SU-DHL-6 (cell line): ENCODE measurements around the gene HOXA7.

Source experiments
- H2AFZ ChIP-seq: fragments of 200-600 bp; sonication (generic); 2 replicates; pipeline ENCODE4 v1.6.1; 2014; ENCODE audit warnings: low read depth, mild to moderate bottlenecking, moderate library complexity, mixed read lengths, antibody characterized with exemption, low read length; ENCODE audit not compliant: severe bottlenecking
- H3F3A ChIP-seq: fragments of 200-600 bp; shearing (Covaris generic); 2 replicates; pipeline ENCODE4 v1.6.0; 2016; ENCODE audit warnings: antibody characterized with exemption, mild to moderate bottlenecking; ENCODE audit not compliant: insufficient read depth
- H3K27ac ChIP-seq: fragments of 200-600 bp; sonication (generic); 2 replicates; pipeline ENCODE4 v1.5.1; 2016; ENCODE audit warnings: low read depth, mild to moderate bottlenecking, low read length, moderate library complexity, mixed read lengths
- H3K27me3 ChIP-seq: fragments of 200-600 bp; sonication (generic), shearing (Covaris generic); 2 replicates; pipeline ENCODE4 v1.6.0; 2014; ENCODE audit warnings: mild to moderate bottlenecking, low read length
- H3K36me3 ChIP-seq: fragments of 200-600 bp; sonication (generic); 2 replicates; pipeline ENCODE4 v1.6.1; 2014; ENCODE audit warnings: mild to moderate bottlenecking, low read length, mixed read lengths
- H3K4me2 ChIP-seq: fragments of 300-600, 200-600 bp; shearing (Covaris generic), sonication (generic); 2 replicates; pipeline ENCODE4 v1.6.0; 2014; ENCODE audit warnings: low read length, low read depth, mild to moderate bottlenecking; ENCODE audit not compliant: poor library complexity, severe bottlenecking
- H3K4me3 ChIP-seq: fragments of 200-600 bp; sonication (generic); 2 replicates; pipeline ENCODE4 v1.5.1; 2014; ENCODE audit warnings: antibody characterized with exemption, low read length, mild to moderate bottlenecking, mixed read lengths; ENCODE audit not compliant: insufficient read depth, poor library complexity, severe bottlenecking
- H3K79me2 ChIP-seq: fragments of 200-600 bp; sonication (generic); 2 replicates; pipeline ENCODE4 v1.6.1; 2014; ENCODE audit warnings: mild to moderate bottlenecking, low read length, moderate library complexity; ENCODE audit not compliant: insufficient read depth
- H3K9ac ChIP-seq: fragments of 200-600 bp; sonication (generic); 2 replicates; pipeline ENCODE4 v1.7.0; 2014; ENCODE audit warnings: mild to moderate bottlenecking, low read length
- H3K9me2 ChIP-seq: fragments of 200-600 bp; sonication (generic); replicated peaks from 2 replicates; pipeline ENCODE4 v1.6.1; 2014; ENCODE audit warnings: low read length; ENCODE audit not compliant: insufficient read depth
- H3K9me3 ChIP-seq: fragments of 200-600 bp; sonication (generic); 2 replicates; pipeline ENCODE4 v1.6.1; 2014; ENCODE audit warnings: low read length, mixed read lengths; ENCODE audit not compliant: insufficient read depth
- H4K20me1 ChIP-seq: fragments of 200-600 bp; sonication (generic); 2 replicates; pipeline ENCODE4 v1.6.1; 2014; ENCODE audit warnings: low read depth, mild to moderate bottlenecking, antibody characterized with exemption, low read length, moderate library complexity, mixed read lengths
- CTCF ChIP-seq: fragments of 200-600 bp; sonication (generic); IDR thresholded peaks from one replicate; pipeline ENCODE4 v1.5.1; 2017; ENCODE audit warnings: antibody characterized with exemption, mild to moderate bottlenecking, low read length, moderate library complexity; ENCODE audit not compliant: insufficient read depth, poor library complexity, severe bottlenecking
- EZH2phosphoT487 ChIP-seq: fragments of 200-600 bp; sonication (generic), shearing (Covaris generic); conservative IDR thresholded peaks from 2 replicates; pipeline ENCODE4 v1.6.1; 2018; ENCODE audit warnings: mild to moderate bottlenecking, antibody characterized with exemption, low read length, moderate library complexity, mixed read lengths

HOXA7 gene

DNA sequence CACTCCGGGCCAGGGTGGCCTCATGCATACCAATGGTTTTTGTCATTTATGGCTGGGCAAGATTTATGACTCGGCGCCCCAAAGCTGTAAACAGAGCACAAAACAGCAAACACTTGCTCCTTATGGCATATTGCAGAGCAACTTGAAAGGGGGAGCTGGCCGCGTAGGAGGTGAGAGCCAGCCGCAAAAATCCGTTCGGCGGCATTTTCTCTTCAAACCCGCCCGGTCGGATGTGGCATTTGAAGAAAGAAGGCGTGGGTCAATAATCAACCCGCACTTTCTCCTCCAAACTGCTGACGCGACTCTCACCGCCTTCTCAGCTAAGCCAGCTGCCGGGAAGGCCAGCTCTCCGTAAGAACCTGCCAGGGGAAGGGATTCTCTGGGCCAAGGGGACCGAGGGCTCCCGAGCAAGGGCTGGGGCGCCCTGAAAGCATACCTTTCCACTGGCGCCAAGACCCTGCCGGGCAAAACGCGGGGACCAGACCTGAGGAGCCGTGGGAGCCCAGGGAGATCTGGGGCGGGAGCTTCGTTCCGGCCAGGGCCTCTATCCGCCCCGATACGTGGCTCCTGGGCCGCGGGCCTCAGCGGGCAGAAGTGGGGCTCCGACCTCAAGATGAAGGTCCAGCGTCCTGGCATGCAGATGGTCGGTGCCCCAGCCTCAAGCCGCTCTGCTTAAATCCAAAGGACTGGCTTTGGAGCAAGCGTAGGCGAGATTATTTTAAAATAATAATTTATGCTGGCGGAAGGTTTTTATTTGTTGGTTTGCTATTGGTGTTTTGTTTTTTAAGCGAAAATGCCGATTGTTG, 41.1 kb downstream of the HOXA7 start:
- H3K4me3 ChIP-seq = no peak overlapping the region
- H3K4me2 ChIP-seq = no peak overlapping the region
- no peaks in the 10 kb centered on the region for H3K27me3 ChIP-seq
- H3K9me3 ChIP-seq = no peaks in the 10 kb centered on the region
- H3K79me2 ChIP-seq = no peaks in the 10 kb centered on the region
- no peak for TF ChIP-seq EZH2phosphoT487
- TF ChIP-seq CTCF = no peak
- no peak overlapping the region for H3K9ac ChIP-seq
- H4K20me1 ChIP-seq = no peaks in the 10 kb centered on the region
- no peak overlapping the region for H2AFZ ChIP-seq
- no peaks in the 10 kb centered on the region for H3K9me2 ChIP-seq
- no peaks in the 10 kb centered on the region for H3K36me3 ChIP-seq
- no peak overlapping the region for H3K27ac ChIP-seq
- H3F3A ChIP-seq = no peaks in the 10 kb centered on the region

DNA sequence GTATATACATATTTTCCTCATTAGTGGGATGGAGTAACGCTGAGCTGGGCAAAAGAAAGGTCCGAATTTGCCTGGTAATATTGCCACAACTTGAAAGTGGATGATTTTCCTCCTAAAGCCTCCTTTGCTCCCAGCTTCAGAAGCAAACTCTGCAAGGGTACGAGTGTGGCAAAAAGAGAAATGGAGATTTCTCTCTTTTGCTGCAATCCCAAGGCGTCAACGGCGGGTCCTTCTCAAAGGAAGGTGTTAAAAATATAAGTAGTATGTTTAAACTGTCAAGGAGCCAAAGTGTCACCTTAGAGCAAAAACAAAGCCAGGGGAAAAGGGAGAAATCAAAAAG, 41.6 kb downstream of the HOXA7 start:
- H3K9ac ChIP-seq = no peak overlapping the region
- no peaks in the 10 kb centered on the region for H3K27me3 ChIP-seq
- no peaks in the 10 kb centered on the region for H3K9me2 ChIP-seq
- TF ChIP-seq EZH2phosphoT487 = no peak
- no peak for TF ChIP-seq CTCF
- no peaks in the 10 kb centered on the region for H4K20me1 ChIP-seq
- no peak overlapping the region for H3K4me3 ChIP-seq
- H3F3A ChIP-seq = no peaks in the 10 kb centered on the region
- no peak overlapping the region for H3K27ac ChIP-seq
- H3K79me2 ChIP-seq = no peaks in the 10 kb centered on the region
- no peak overlapping the region for H3K4me2 ChIP-seq
- H2AFZ ChIP-seq = no peak overlapping the region
- no peaks in the 10 kb centered on the region for H3K36me3 ChIP-seq
- H3K9me3 ChIP-seq = no peaks in the 10 kb centered on the region

GRCh38 chr7:27113991-27114769, 42.3 kb downstream of the HOXA7 start:
- TF ChIP-seq CTCF = no peak
- no peak for TF ChIP-seq EZH2phosphoT487
- Histone ChIP-seq H3K27me3 (no peaks in the 10 kb centered on the region), H3K4me3 (no peak overlapping the region), H3K9me2 (no peaks in the 10 kb centered on the region), H3K4me2 (no peak overlapping the region), H4K20me1 (no peaks in the 10 kb centered on the region), H2AFZ (no peak overlapping the region), H3K9ac (no peak overlapping the region), H3K36me3 (no peaks in the 10 kb centered on the region), H3F3A (no peaks in the 10 kb centered on the region), H3K79me2 (no peaks in the 10 kb centered on the region), H3K9me3 (no peaks in the 10 kb centered on the region), H3K27ac (no peak overlapping the region)
